HFFc6 (cell line): ENCODE data around the gene ST3GAL2. TPM values are rescaled to one million over a fixed set of nuclear protein-coding genes. Genes with fewer than 3 reads are reported as not detected.
"Not testable (repeated sequence)": the region's sequence is repeated elsewhere in the genome, so short reads cannot be mapped to it uniquely, and the experiment has no call there.

Experiments used
- DNase-seq: peaks from one replicate; pipeline ENCODE4 v3.0.0-alpha.2; 2018
- H3K27ac Mint-ChIP-seq: 2 replicates; pipeline ENCODE4 v1.8.0; 2020; ENCODE audit warnings: mild to moderate bottlenecking, mixed read lengths
- H3K27me3 Mint-ChIP-seq: 2 replicates; pipeline ENCODE4 v1.8.0; 2021; ENCODE audit warnings: mild to moderate bottlenecking, moderate library complexity, mixed read lengths; ENCODE audit not compliant: insufficient read depth
- H3K36me3 Mint-ChIP-seq: 2 replicates; pipeline ENCODE4 v1.8.0; 2021; ENCODE audit warnings: low read depth, mixed read lengths
- H3K4me1 Mint-ChIP-seq: 2 replicates; pipeline ENCODE4 v1.8.0; 2020; ENCODE audit warnings: low read depth, mixed read lengths
- H3K4me3 Mint-ChIP-seq: 2 replicates; pipeline ENCODE4 v1.8.0; 2020; ENCODE audit warnings: mild to moderate bottlenecking, moderate library complexity, mixed read lengths
- H3K9me3 Mint-ChIP-seq: 2 replicates; pipeline ENCODE4 v1.8.0; 2020; ENCODE audit warnings: mild to moderate bottlenecking, mixed read lengths
- CTCF ChIP-seq: fragments of 200-600 bp; sonication (generic); IDR thresholded peaks from 2 replicates; pipeline ENCODE4 v1.5.0; 2021; ENCODE audit warnings: antibody characterized with exemption, mild to moderate bottlenecking
- total RNA-seq, 6 experiments: library from RNA; stranded (reverse); fragmentation: NEBNext Ultra II Directional; extraction: Animal tissue kit (Norgen Biotek cat#: 25700); gene quantifications; 2 replicates in 1 of 6; 3 replicates in 5 of 6; pipeline ENCODE4 v1.2.3, GENCODE V29; 2021

The ST3GAL2 gene
- total RNA-seq, 6 experiments from 2014 or later, result 25.4 to 31.2 (median 26.3) TPM

GRCh38 chr16:70419384-70420327, 19.2 kb downstream of the ST3GAL2 start:
- Mint-ChIP-seq H3K4me3 (no peak overlapping the region), H3K36me3 (peaks cover 5% of the 10 kb centered on the region), H3K4me1 (peaks cover 12% of the 10 kb centered on the region), H3K27me3 (no peaks in the 10 kb centered on the region; the same call in 1 of the 2 replicates), H3K9me3 (no peaks in the 10 kb centered on the region), H3K27ac (no peak overlapping the region)
- no peak for DNase-seq
- no peak for TF ChIP-seq CTCF

- H3K36me3 Mint-ChIP-seq, result peaks cover 9% of the 10 kb centered on the region; the same call in 1 of the 2 replicates
- H3K4me1 Mint-ChIP-seq, result peaks cover 12% of the 10 kb centered on the region
- no peaks in the 10 kb centered on the region for H3K9me3 Mint-ChIP-seq
- H3K27me3 Mint-ChIP-seq, result no peaks in the 10 kb centered on the region; the same call in 1 of the 2 replicates
- DNase-seq, result no peak
- H3K4me3 Mint-ChIP-seq, result no peak overlapping the region
- no peak for TF ChIP-seq CTCF
- no peak overlapping the region for H3K27ac Mint-ChIP-seq
Observed at GRCh38 chr16:70418993-70419318, 19.9 kb downstream of the ST3GAL2 start.

- TF ChIP-seq CTCF, result no peak
- H3K27me3 Mint-ChIP-seq, result no peaks in the 10 kb centered on the region; the same call in 1 of the 2 replicates
- H3K4me3 Mint-ChIP-seq, result no peak overlapping the region
- DNase-seq, result no peak
- peaks cover 9% of the 10 kb centered on the region; the same call in 1 of the 2 replicates for H3K36me3 Mint-ChIP-seq
- H3K27ac Mint-ChIP-seq, result no peak overlapping the region
- peaks cover 10% of the 10 kb centered on the region for H3K4me1 Mint-ChIP-seq
- no peaks in the 10 kb centered on the region for H3K9me3 Mint-ChIP-seq
Observed at GRCh38 chr16:70418274-70418992, 20.5 kb downstream of the ST3GAL2 start.

GRCh38 chr16:70417661-70418060, 21.2 kb downstream of the ST3GAL2 start:
- H3K27ac Mint-ChIP-seq, result no peak overlapping the region
- no peak for TF ChIP-seq CTCF
- no peak for DNase-seq
- H3K4me1 Mint-ChIP-seq, result peaks cover 2% of the 10 kb centered on the region
- H3K27me3 Mint-ChIP-seq, result no peaks in the 10 kb centered on the region; the same call in 1 of the 2 replicates
- peaks cover 9% of the 10 kb centered on the region; the same call in 1 of the 2 replicates for H3K36me3 Mint-ChIP-seq
- H3K9me3 Mint-ChIP-seq, result no peaks in the 10 kb centered on the region
- H3K4me3 Mint-ChIP-seq, result no peak overlapping the region

- TF ChIP-seq CTCF, result no peak
- Mint-ChIP-seq H3K27ac (no peak overlapping the region), H3K27me3 (no peaks in the 10 kb centered on the region; the same call in 1 of the 2 replicates), H3K4me1 (no peaks in the 10 kb centered on the region), H3K9me3 (no peaks in the 10 kb centered on the region), H3K4me3 (no peak overlapping the region), H3K36me3 (peaks cover 9% of the 10 kb centered on the region; the same call in 1 of the 2 replicates)
- DNase-seq, result no peak
Observed at GRCh38 chr16:70416748-70417616, 21.9 kb downstream of the ST3GAL2 start.

GRCh38 chr16:70413572-70413971, 25.3 kb downstream of the ST3GAL2 start:
- not testable (repeated sequence) for H3K27ac Mint-ChIP-seq, H3K4me3 Mint-ChIP-seq, DNase-seq, H3K9me3 Mint-ChIP-seq, H3K4me1 Mint-ChIP-seq, H3K27me3 Mint-ChIP-seq, H3K36me3 Mint-ChIP-seq
